ENCODE data around the gene ARAP1. TPM values are rescaled to one million over a fixed set of nuclear protein-coding genes. Genes with fewer than 3 reads are reported as not detected.

The ARAP1 gene
- total RNA-seq, 1 donor from 2014 or later, result 139 TPM

GRCh38 chr11:72662036-72662435 lies 90.2 kb downstream of the ARAP1 start:
- POLR2A ChIA-PET, result no interaction called here
- Mint-ChIP-seq H3K4me1 (no peaks in the 10 kb centered on the region), H3K36me3 (ENCODE audit: low read depth) (no peaks in the 10 kb centered on the region), H3K9me3 (no peaks in the 10 kb centered on the region), H3K27ac (no peak overlapping the region), H3K27me3 (peaks cover 28% of the 10 kb centered on the region), H3K4me3 (no peak overlapping the region)
- ATAC-seq (ENCODE audit: low read depth) (no peak), DNase-seq (no peak)
- no peak for TF ChIP-seq CTCF (IDR thresholded peaks at IDR 0.05)
- CTCF ChIA-PET, result no interaction called here
- intact Hi-C loops (cut with micrococcal nuclease), result no loop called here

- H3K4me3 Mint-ChIP-seq, result no peak overlapping the region
- no peaks in the 10 kb centered on the region for H3K9me3 Mint-ChIP-seq
- no peak for TF ChIP-seq CTCF (IDR thresholded peaks at IDR 0.05)
- no peaks in the 10 kb centered on the region for H3K36me3 Mint-ChIP-seq (ENCODE audit: low read depth)
- ATAC-seq (ENCODE audit: low read depth) (no peak), DNase-seq (no peak)
- intact Hi-C loops (cut with micrococcal nuclease), result no loop called here
- no peak overlapping the region for H3K27ac Mint-ChIP-seq
- ChIA-PET CTCF (no interaction called here), POLR2A (no interaction called here)
- peaks cover 28% of the 10 kb centered on the region for H3K27me3 Mint-ChIP-seq
- H3K4me1 Mint-ChIP-seq, result no peaks in the 10 kb centered on the region
These were observed 90.7 kb downstream of the ARAP1 start for GRCh38 chr11:72661486-72661885.

GRCh38 chr11:72658989-72659640 lies 93.1 kb downstream of the ARAP1 start:
- ChIA-PET CTCF (no interaction called here), POLR2A (no interaction called here)
- Mint-ChIP-seq H3K4me3 (no peak overlapping the region), H3K36me3 (ENCODE audit: low read depth) (no peaks in the 10 kb centered on the region), H3K27ac (no peak overlapping the region), H3K9me3 (no peaks in the 10 kb centered on the region), H3K4me1 (no peaks in the 10 kb centered on the region), H3K27me3 (peaks cover 23% of the 10 kb centered on the region)
- ATAC-seq (ENCODE audit: low read depth) (no peak), DNase-seq (no peak)
- TF ChIP-seq CTCF (IDR thresholded peaks at IDR 0.05), result no peak
- intact Hi-C loops (cut with micrococcal nuclease), result no loop called here

GRCh38 chr11:72657411-72658100 lies 94.7 kb downstream of the ARAP1 start:
- ChIA-PET POLR2A (no interaction called here), CTCF (no interaction called here)
- ATAC-seq (ENCODE audit: low read depth) (no peak), DNase-seq (no peak)
- Mint-ChIP-seq H3K27ac (no peak overlapping the region), H3K27me3 (peaks cover 23% of the 10 kb centered on the region), H3K4me3 (no peak overlapping the region), H3K36me3 (ENCODE audit: low read depth) (no peaks in the 10 kb centered on the region), H3K9me3 (no peaks in the 10 kb centered on the region), H3K4me1 (no peaks in the 10 kb centered on the region)
- intact Hi-C loops (cut with micrococcal nuclease), result no loop called here
- TF ChIP-seq CTCF (IDR thresholded peaks at IDR 0.05), result no peak

GRCh38 chr11:72655896-72656464 lies 96.2 kb downstream of the ARAP1 start:
- ATAC-seq (ENCODE audit: low read depth) (no peak), DNase-seq (no peak)
- no peaks in the 10 kb centered on the region for H3K4me1 Mint-ChIP-seq
- ChIA-PET POLR2A (no interaction called here), CTCF (no interaction called here)
- TF ChIP-seq CTCF (IDR thresholded peaks at IDR 0.05), result no peak
- no peaks in the 10 kb centered on the region for H3K36me3 Mint-ChIP-seq (ENCODE audit: low read depth)
- H3K9me3 Mint-ChIP-seq, result no peaks in the 10 kb centered on the region
- H3K4me3 Mint-ChIP-seq, result no peak overlapping the region
- intact Hi-C loops (cut with micrococcal nuclease), result no loop called here
- H3K27ac Mint-ChIP-seq, result no peak overlapping the region
- H3K27me3 Mint-ChIP-seq, result peaks cover 17% of the 10 kb centered on the region
